NK-92 (cell line): ENCODE measurements around the gene HOXD12.

Experiments
- DNase-seq: peaks from one replicate; lab custom pipeline; 2025; ENCODE audit not compliant: unreplicated experiment; lab: John Stamatoyannopoulos, UW

HOXD12 gene

GRCh38 chr2:176105078-176105729, 5.6 kb downstream of the HOXD12 start:
- no peak for DNase-seq

- no peak for DNase-seq
Observed at GRCh38 chr2:176105730-176106580, 6.4 kb downstream of the HOXD12 start.

- DNase-seq = no peak
Observed at GRCh38 chr2:176106581-176107539, 7.3 kb downstream of the HOXD12 start, which contains the start of gene HOXD11. HOXD11 (plus strand) TSS chr2:176107280; CDS start chr2:176107356, 76 bp downstream.

- no peak for DNase-seq
Observed at GRCh38 chr2:176107731-176108181, 8.2 kb downstream of the HOXD12 start.

GRCh38 chr2:176109192-176109901, 9.8 kb downstream of the HOXD12 start:
- DNase-seq = no peak

- DNase-seq = no peak
Observed at GRCh38 chr2:176109946-176110345, 10.4 kb downstream of the HOXD12 start.

- no peak for DNase-seq
Observed at GRCh38 chr2:176110415-176111308, 11.1 kb downstream of the HOXD12 start.

- no peak for DNase-seq
Observed at GRCh38 chr2:176111309-176111663, 11.7 kb downstream of the HOXD12 start.

- no peak for DNase-seq
Observed at GRCh38 chr2:176111846-176112374, 12.3 kb downstream of the HOXD12 start.

- no peak for DNase-seq
Observed at GRCh38 chr2:176112375-176113302, 13.0 kb downstream of the HOXD12 start.

GRCh38 chr2:176114120-176114929, 14.7 kb downstream of the HOXD12 start:
- DNase-seq = no peak

GRCh38 chr2:176114930-176115625, 15.5 kb downstream of the HOXD12 start:
- DNase-seq = no peak

- no peak for DNase-seq
Observed at GRCh38 chr2:176115883-176116813, 16.6 kb downstream of the HOXD12 start, which contains the start of gene HOXD10. HOXD10 (plus strand) TSS chr2:176116778; CDS start chr2:176116834, 56 bp downstream.

- DNase-seq = no peak
Observed at GRCh38 chr2:176117162-176117822, 17.7 kb downstream of the HOXD12 start.

- no peak for DNase-seq
Observed at GRCh38 chr2:176117823-176118371, 18.3 kb downstream of the HOXD12 start.
